ENCODE measurements around the gene WEE2. TPM values are rescaled to one million over a fixed set of nuclear protein-coding genes. Genes with fewer than 3 reads are reported as not detected.
"Not testable (repeated sequence)": the region's sequence is repeated elsewhere in the genome, so short reads cannot be mapped to it uniquely, and the experiment has no call there.

WEE2 gene
- total RNA-seq, 3 donors from 2014 or later: not detected

- Histone ChIP-seq H3K4me1 (no peaks in the 10 kb centered on the region), H3K27ac (no peak overlapping the region), H3K9me3 (peaks cover 13 to 26% of the 10 kb centered on the region in 2 donors), H3K36me3 (peaks cover 15% of the 10 kb centered on the region), H3K27me3 (no peaks in the 10 kb centered on the region), H3K4me3 (no peak overlapping the region)
- DNase-seq (ENCODE audit: low spot score in 2 of 2): no peak
- TF ChIP-seq POLR2AphosphoS5 (IDR thresholded peaks at IDR 0.05) (no peak), CTCF (IDR thresholded peaks at IDR 0.05) (no peak), POLR2A (IDR thresholded peaks at IDR 0.05) (no peak)
- intact Hi-C loops (cut with DNase I; ENCODE audit: low total_unique reads): no loop called here
Observed at GRCh38 chr7:141752634-141753033, 44.5 kb downstream of the WEE2 start.

- no peak for TF ChIP-seq POLR2A (IDR thresholded peaks at IDR 0.05)
- TF ChIP-seq CTCF (IDR thresholded peaks at IDR 0.05): no peak
- no peak for TF ChIP-seq POLR2AphosphoS5 (IDR thresholded peaks at IDR 0.05)
- no peak overlapping the region for H3K4me3 ChIP-seq
- intact Hi-C loops (cut with DNase I; ENCODE audit: low total_unique reads): no loop called here
- no peak for DNase-seq (ENCODE audit: low spot score in 2 of 2)
- no peaks in the 10 kb centered on the region for H3K27me3 ChIP-seq
- peaks cover 9% of the 10 kb centered on the region for H3K36me3 ChIP-seq
- peaks cover 13 to 26% of the 10 kb centered on the region in 2 donors for H3K9me3 ChIP-seq
- H3K4me1 ChIP-seq: no peaks in the 10 kb centered on the region
- no peak overlapping the region for H3K27ac ChIP-seq
Observed at GRCh38 chr7:141754939-141755338, 46.8 kb downstream of the WEE2 start.

- no peaks in the 10 kb centered on the region for H3K4me1 ChIP-seq
- no peaks in the 10 kb centered on the region for H3K9me3 ChIP-seq
- H3K4me3 ChIP-seq: no peak within 1 kb of the TSS
- H3K27me3 ChIP-seq: no peaks in the 10 kb centered on the region
- TF ChIP-seq CTCF (IDR thresholded peaks at IDR 0.05) (no peak), POLR2A (IDR thresholded peaks at IDR 0.05) (no peak), POLR2AphosphoS5 (IDR thresholded peaks at IDR 0.05) (no peak)
- H3K27ac ChIP-seq: no peak within 1 kb of the TSS
- DNase-seq (ENCODE audit: low spot score in 2 of 2): no peak
- intact Hi-C loops (cut with DNase I; ENCODE audit: low total_unique reads): no loop called here
- no peaks in the 10 kb centered on the region for H3K36me3 ChIP-seq
Observed at GRCh38 chr7:141763797-141764196, 55.6 kb downstream of the WEE2 start, which contains the start of gene TAS2R3. Gene TAS2R3 (plus strand): TSS chr7:141764097. CDS start chr7:141764159, 62 bp downstream.

- H3K9me3 ChIP-seq; intact Hi-C loops (cut with DNase I; ENCODE audit: low total_unique reads); H3K4me1 ChIP-seq; H3K4me3 ChIP-seq; H3K27me3 ChIP-seq; H3K27ac ChIP-seq; H3K36me3 ChIP-seq; DNase-seq (ENCODE audit: low spot score in 2 of 2): not testable (repeated sequence)
Observed at GRCh38 chr7:141770083-141770583, 62.0 kb downstream of the WEE2 start.

- Histone ChIP-seq H3K9me3 (peaks cover 0 to 5% of the 10 kb centered on the region in 2 donors), H3K27me3 (no peaks in the 10 kb centered on the region), H3K27ac (no peak within 1 kb of the TSS), H3K36me3 (peaks cover 4% of the 10 kb centered on the region), H3K4me1 (no peaks in the 10 kb centered on the region), H3K4me3 (no peak within 1 kb of the TSS)
- no peak for TF ChIP-seq POLR2A (IDR thresholded peaks at IDR 0.05)
- no peak for TF ChIP-seq POLR2AphosphoS5 (IDR thresholded peaks at IDR 0.05)
- TF ChIP-seq CTCF (IDR thresholded peaks at IDR 0.05): no peak
- DNase-seq (ENCODE audit: low spot score in 2 of 2): no peak
- intact Hi-C loops (cut with DNase I; ENCODE audit: low total_unique reads): no loop called here
Observed at GRCh38 chr7:141776374-141776773, 68.2 kb downstream of the WEE2 start, which contains the start of gene TAS2R4. Gene TAS2R4 (plus strand): TSS chr7:141776674. CDS start chr7:141778489, 1,815 bp downstream.

Other genes with a start within 250 kb of the WEE2 start
- gene AGK, start 156.9 kb upstream of the WEE2 start, total RNA-seq: 10 to 100 TPM; 14.7 to 33.1 (median 28.5) TPM
- 10 to 100 TPM; 14.1 to 49.2 (median 32.1) TPM for gene DENND11, start 6.2 kb upstream of the WEE2 start, total RNA-seq
- gene SSBP1, start 30.0 kb downstream of the WEE2 start, total RNA-seq: 100 to 1,000 TPM in 2 of 3 donors, 10 to 100 TPM in 1; 93.4 to 114 (median 112) TPM
- 1 to 10 TPM; 2.2 to 4.8 (median 3.9) TPM for gene TAS2R3, start 55.7 kb downstream of the WEE2 start, total RNA-seq
- gene TAS2R4, start 68.3 kb downstream of the WEE2 start, total RNA-seq: 1 to 10 TPM; 1.9 to 4.2 (median 2.0) TPM
- gene TAS2R5, start 81.9 kb downstream of the WEE2 start, total RNA-seq: 10 to 100 TPM in 1 of 3 donors, 1 to 10 TPM in 2; 2.0 to 10.8 (median 2.4) TPM
- gene PRSS37, start 133.1 kb downstream of the WEE2 start, total RNA-seq: not detected
- under 1 TPM in 1 of 3 donors, not detected in 2; 0.66 TPM for gene OR9A4, start 208.0 kb downstream of the WEE2 start, total RNA-seq
- 1 to 10 TPM in 2 of 3 donors, not detected in 1; 1.6 to 3.2 TPM for gene CLEC5A, start 238.6 kb downstream of the WEE2 start, total RNA-seq

Measured in breast epithelium (tissue), 4 donors.